ENCODE data around the gene MT1G. TPM values are rescaled to one million over a fixed set of nuclear protein-coding genes. Genes with fewer than 3 reads are reported as not detected.
"Not testable (repeated sequence)": the region's sequence is repeated elsewhere in the genome, so short reads cannot be mapped to it uniquely, and the experiment has no call there.

Gene MT1G
- 10 to 100 TPM; 30.6 to 36.2 TPM for total RNA-seq

- Mint-ChIP-seq H3K27ac (peak within 1 kb of the TSS; percentile 26), H3K9me3 (ENCODE audit: insufficient read depth) (no peaks in the 10 kb centered on the region), H3K36me3 (ENCODE audit: low read depth) (no peaks in the 10 kb centered on the region), H3K4me1 (ENCODE audit: low read depth) (peaks cover 48% of the 10 kb centered on the region), H3K27me3 (ENCODE audit: low read depth) (peaks cover 78% of the 10 kb centered on the region), H3K4me3 (peak within 1 kb of the TSS; percentile 67)
- DNase-seq (peak; percentile 65), ATAC-seq (peak; percentile 88)
- POLR2A ChIA-PET: interaction anchor here (0.7 to 1.4 kb wide), 5 partner anchors 8 to 58 kb away, joined by 3 to 6 read pairs (median 4); partner anchors contain the start of genes MT1E and MT1X
- CTCF ChIA-PET: interaction anchor here (0.7 to 6.9 kb wide), 3 partner anchors 34 to 60 kb away, joined by 3 to 59 read pairs (median 3); partner anchors contain the start of gene MT2A
These were observed at the start of gene MT1G for GRCh38 chr16:56667581-56668571. Gene MT1G (minus strand): TSS chr16:56668065. CDS start chr16:56667993, 72 bp downstream.

- H3K27me3 Mint-ChIP-seq (ENCODE audit: low read depth); ATAC-seq; DNase-seq; H3K9me3 Mint-ChIP-seq (ENCODE audit: insufficient read depth); H3K4me1 Mint-ChIP-seq (ENCODE audit: low read depth); H3K27ac Mint-ChIP-seq; H3K4me3 Mint-ChIP-seq; H3K36me3 Mint-ChIP-seq (ENCODE audit: low read depth): not testable (repeated sequence)
- ChIA-PET POLR2A (interaction anchor here (0.6 to 0.7 kb wide), 2 partner anchors 9 to 29 kb away, joined by 3 to 6 read pairs; no protein-coding TSS in a partner anchor), CTCF (interaction anchor here (0.8 to 4.1 kb wide), 2 partner anchors 16 to 141 kb away, joined by 3 to 23 read pairs; no protein-coding TSS in a partner anchor)
These were observed 49.7 kb upstream of the MT1G start for GRCh38 chr16:56717532-56717931.

GRCh38 chr16:56716761-56717160, 48.9 kb upstream of the MT1G start:
- ChIA-PET POLR2A (no interaction called here), CTCF (interaction anchor here (1.0 to 4.1 kb wide), 3 partner anchors 13 to 139 kb away, joined by 3 to 23 read pairs (median 6); partner anchors contain the start of gene NUP93)
- Mint-ChIP-seq H3K9me3 (ENCODE audit: insufficient read depth) (no peaks in the 10 kb centered on the region), H3K27me3 (ENCODE audit: low read depth) (no peaks in the 10 kb centered on the region), H3K4me3 (no peak overlapping the region), H3K36me3 (ENCODE audit: low read depth) (peaks cover 2% of the 10 kb centered on the region), H3K4me1 (ENCODE audit: low read depth) (no peaks in the 10 kb centered on the region), H3K27ac (no peak overlapping the region)
- no peak for ATAC-seq
- DNase-seq: no peak

- peaks cover 5% of the 10 kb centered on the region for H3K36me3 Mint-ChIP-seq (ENCODE audit: low read depth)
- CTCF ChIA-PET: interaction anchor here (1.0 to 4.1 kb wide), 4 partner anchors 7 to 75 kb away, joined by 3 to 23 read pairs (median 3); no protein-coding TSS in a partner anchor
- no peak overlapping the region for H3K4me3 Mint-ChIP-seq
- POLR2A ChIA-PET: no interaction called here
- no peaks in the 10 kb centered on the region for H3K9me3 Mint-ChIP-seq (ENCODE audit: insufficient read depth)
- ATAC-seq (no peak), DNase-seq (peak; percentile 4)
- no peaks in the 10 kb centered on the region for H3K27me3 Mint-ChIP-seq (ENCODE audit: low read depth)
- H3K4me1 Mint-ChIP-seq (ENCODE audit: low read depth): peaks cover 13% of the 10 kb centered on the region
- no peak overlapping the region for H3K27ac Mint-ChIP-seq
These were observed 47.3 kb upstream of the MT1G start for GRCh38 chr16:56715126-56715525.

- ChIA-PET CTCF (interaction anchor here (1.5 kb wide), 1 partner anchor 12 kb away, joined by 5 read pairs; no protein-coding TSS in a partner anchor), POLR2A (no interaction called here)
- no peaks in the 10 kb centered on the region for H3K9me3 Mint-ChIP-seq (ENCODE audit: insufficient read depth)
- no peaks in the 10 kb centered on the region for H3K27me3 Mint-ChIP-seq (ENCODE audit: low read depth)
- peaks cover 8% of the 10 kb centered on the region for H3K36me3 Mint-ChIP-seq (ENCODE audit: low read depth)
- DNase-seq (no peak), ATAC-seq (no peak)
- no peak overlapping the region for H3K4me3 Mint-ChIP-seq
- no peak overlapping the region for H3K27ac Mint-ChIP-seq
- peaks cover 26% of the 10 kb centered on the region for H3K4me1 Mint-ChIP-seq (ENCODE audit: low read depth)
These were observed 45.9 kb upstream of the MT1G start for GRCh38 chr16:56713794-56714193.

- Mint-ChIP-seq H3K27ac (no peak overlapping the region), H3K36me3 (ENCODE audit: low read depth) (peaks cover 8% of the 10 kb centered on the region), H3K4me3 (no peak overlapping the region), H3K27me3 (ENCODE audit: low read depth) (no peaks in the 10 kb centered on the region), H3K9me3 (ENCODE audit: insufficient read depth) (no peaks in the 10 kb centered on the region), H3K4me1 (ENCODE audit: low read depth) (peaks cover 41% of the 10 kb centered on the region)
- DNase-seq (no peak), ATAC-seq (no peak)
- POLR2A ChIA-PET: no interaction called here
- CTCF ChIA-PET: interaction anchor here (0.7 to 1.2 kb wide), 2 partner anchors 17 to 135 kb away, joined by 3 read pairs; no protein-coding TSS in a partner anchor
These were observed 44.0 kb upstream of the MT1G start for GRCh38 chr16:56711862-56712261.

- Mint-ChIP-seq H3K27ac (peak overlapping the region; percentile 93), H3K27me3 (ENCODE audit: low read depth) (no peaks in the 10 kb centered on the region), H3K9me3 (ENCODE audit: insufficient read depth) (no peaks in the 10 kb centered on the region), H3K36me3 (ENCODE audit: low read depth) (peaks cover 8% of the 10 kb centered on the region), H3K4me3 (peak overlapping the region; percentile 80), H3K4me1 (ENCODE audit: low read depth) (peaks cover 41% of the 10 kb centered on the region)
- DNase-seq (no peak), ATAC-seq (no peak)
- ChIA-PET CTCF (interaction anchor here (0.6 to 5.4 kb wide), 5 partner anchors 9 to 137 kb away, joined by 3 to 36 read pairs (median 3); no protein-coding TSS in a partner anchor), POLR2A (interaction anchor here (0.6 to 1.1 kb wide), 4 partner anchors 10 to 247 kb away, joined by 3 to 4 read pairs (median 4); partner anchors contain the start of gene MT1X)
These were observed 42.4 kb upstream of the MT1G start for GRCh38 chr16:56710181-56710737.

- ATAC-seq: no peak
- H3K27me3 Mint-ChIP-seq (ENCODE audit: low read depth): no peaks in the 10 kb centered on the region
- DNase-seq: no peak
- H3K9me3 Mint-ChIP-seq (ENCODE audit: insufficient read depth): no peaks in the 10 kb centered on the region
- H3K36me3 Mint-ChIP-seq (ENCODE audit: low read depth): peaks cover 8% of the 10 kb centered on the region
- H3K4me3 Mint-ChIP-seq: peak overlapping the region; percentile 80
- ChIA-PET CTCF (interaction anchor here (0.9 to 5.4 kb wide), 9 partner anchors 9 to 138 kb away, joined by 3 to 36 read pairs (median 5); no protein-coding TSS in a partner anchor), POLR2A (interaction anchor here (0.5 to 3.4 kb wide), 7 partner anchors 15 to 892 kb away, joined by 3 to 23 read pairs (median 3); partner anchors contain the start of genes MT1X and NUP93)
- H3K4me1 Mint-ChIP-seq (ENCODE audit: low read depth): peaks cover 41% of the 10 kb centered on the region
- H3K27ac Mint-ChIP-seq: peak overlapping the region; percentile 93
These were observed 41.7 kb upstream of the MT1G start for GRCh38 chr16:56709443-56710040.

- ChIA-PET CTCF (interaction anchor here (0.7 to 5.4 kb wide), 20 partner anchors 8 to 243 kb away, joined by 3 to 36 read pairs (median 4); partner anchors contain the start of gene MT1X), POLR2A (interaction anchor here (0.5 to 3.4 kb wide), 14 partner anchors 9 to 893 kb away, joined by 3 to 23 read pairs (median 3); partner anchors contain the start of genes MT1X, MT2A and NUP93)
- H3K36me3 Mint-ChIP-seq (ENCODE audit: low read depth): peaks cover 8% of the 10 kb centered on the region
- H3K27ac Mint-ChIP-seq: peak overlapping the region; percentile 93
- H3K27me3 Mint-ChIP-seq (ENCODE audit: low read depth): no peaks in the 10 kb centered on the region
- peaks cover 41% of the 10 kb centered on the region for H3K4me1 Mint-ChIP-seq (ENCODE audit: low read depth)
- peak overlapping the region; percentile 80 for H3K4me3 Mint-ChIP-seq
- peak; percentile 72 for DNase-seq
- no peaks in the 10 kb centered on the region for H3K9me3 Mint-ChIP-seq (ENCODE audit: insufficient read depth)
- peak; percentile 85 for ATAC-seq
These were observed 40.9 kb upstream of the MT1G start for GRCh38 chr16:56708525-56709442.

GRCh38 chr16:56702836-56703235, 35.0 kb upstream of the MT1G start:
- Mint-ChIP-seq H3K4me1 (ENCODE audit: low read depth) (peaks cover 16% of the 10 kb centered on the region), H3K36me3 (ENCODE audit: low read depth) (no peaks in the 10 kb centered on the region), H3K4me3 (no peak overlapping the region), H3K27me3 (ENCODE audit: low read depth) (no peaks in the 10 kb centered on the region), H3K9me3 (ENCODE audit: insufficient read depth) (no peaks in the 10 kb centered on the region), H3K27ac (no peak overlapping the region)
- ChIA-PET CTCF (interaction anchor here (0.9 to 5.9 kb wide), 34 partner anchors 10 to 250 kb away, joined by 3 to 143 read pairs (median 7); partner anchors contain the start of genes MT1G, MT1H, MT1X and MT2A), POLR2A (interaction anchor here (0.9 to 2.3 kb wide), 2 partner anchors 20 to 94 kb away, joined by 4 to 24 read pairs; partner anchors contain the start of genes MT1X and MT2A)
- ATAC-seq: no peak
- no peak for DNase-seq

All from activated CD8-positive, alpha-beta T cell treated with anti-CD3 and anti-CD28 coated beads, Interleukin-2, amount 10 ng/mL, durations not matched to agents 7 days and 5 days (primary cell).